ENCODE data around the gene IGFL4. TPM values are rescaled to one million over a fixed set of nuclear protein-coding genes. Genes with fewer than 3 reads are reported as not detected.

The IGFL4 gene
- total and polyA plus RNA-seq, 4 donors: not detected

GRCh38 chr19:46067691-46068090 lies 26.9 kb upstream of the IGFL4 start:
- ATAC-seq (ENCODE audit: low FRiP score): no peak
- intact Hi-C loops (cut with DNase I): no loop called here
- no peaks in the 10 kb centered on the region for H3K4me1 ChIP-seq (ENCODE audit: control insufficient read depth in 1 of 2, insufficient read depth in 2 of 2, low read length in 2 of 2)
- H3K27me3 ChIP-seq (ENCODE audit: control insufficient read depth in 1 of 2, insufficient read depth in 2 of 2, low read length in 1 of 2): peaks cover 0 to 2% of the 10 kb centered on the region in 2 donors
- DNase-seq: no peak
- no peaks in the 10 kb centered on the region for H3K36me3 ChIP-seq (ENCODE audit: control insufficient read depth in 1 of 2, insufficient read depth in 2 of 2, low read length in 1 of 2)
- H3K4me3 ChIP-seq (ENCODE audit: low read length in 2 of 2): no peak overlapping the region
- H3K27ac ChIP-seq (ENCODE audit: low read depth in 1 of 2, low read length in 2 of 2): no peak overlapping the region
- WGBS, 2 donors: 88 to 90% methylated on average over 1 of the region's 1 CpG
- H3K9me3 ChIP-seq (ENCODE audit: control insufficient read depth, low read length): peaks cover 3% of the 10 kb centered on the region

DNA sequence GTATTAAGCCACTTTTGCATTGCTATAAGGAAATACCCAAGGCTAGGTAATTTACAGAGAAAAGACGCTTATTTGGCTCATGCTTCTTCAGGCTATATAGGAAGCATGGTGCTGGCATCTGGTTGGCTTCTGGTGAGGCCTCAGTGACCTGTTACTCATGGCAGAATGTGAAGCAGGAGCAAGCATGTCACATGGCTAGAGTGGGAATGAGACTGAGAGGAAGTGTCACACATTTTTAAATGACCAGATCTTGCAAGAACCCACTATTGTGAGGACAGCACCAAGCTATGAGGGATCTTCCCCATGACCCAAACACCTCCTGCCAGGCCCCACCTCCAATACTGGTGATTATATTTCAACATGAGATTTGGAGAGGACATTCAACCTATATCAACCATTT lies 25.7 kb upstream of the IGFL4 start:
- DNase-seq (no peak), ATAC-seq (ENCODE audit: low FRiP score) (no peak)
- peaks cover 3% of the 10 kb centered on the region for H3K9me3 ChIP-seq (ENCODE audit: control insufficient read depth, low read length)
- WGBS, 2 donors: 68 to 86% methylated on average over 1 of the region's 1 CpG
- intact Hi-C loops (cut with DNase I): no loop called here
- no peak overlapping the region for H3K27ac ChIP-seq (ENCODE audit: low read depth in 1 of 2, low read length in 2 of 2)
- no peaks in the 10 kb centered on the region for H3K4me1 ChIP-seq (ENCODE audit: control insufficient read depth in 1 of 2, insufficient read depth in 2 of 2, low read length in 2 of 2)
- no peak overlapping the region for H3K4me3 ChIP-seq (ENCODE audit: low read length in 2 of 2)
- H3K27me3 ChIP-seq (ENCODE audit: control insufficient read depth in 1 of 2, insufficient read depth in 2 of 2, low read length in 1 of 2): peaks cover 0 to 2% of the 10 kb centered on the region in 2 donors
- H3K36me3 ChIP-seq (ENCODE audit: control insufficient read depth in 1 of 2, insufficient read depth in 2 of 2, low read length in 1 of 2): no peaks in the 10 kb centered on the region

GRCh38 chr19:46065486-46066071 lies 24.8 kb upstream of the IGFL4 start:
- no peak overlapping the region for H3K27ac ChIP-seq (ENCODE audit: low read depth in 1 of 2, low read length in 2 of 2)
- H3K9me3 ChIP-seq (ENCODE audit: control insufficient read depth, low read length): no peaks in the 10 kb centered on the region
- no peaks in the 10 kb centered on the region for H3K36me3 ChIP-seq (ENCODE audit: control insufficient read depth in 1 of 2, insufficient read depth in 2 of 2, low read length in 1 of 2)
- DNase-seq (no peak), ATAC-seq (ENCODE audit: low FRiP score) (no peak)
- intact Hi-C loops (cut with DNase I): no loop called here
- H3K27me3 ChIP-seq (ENCODE audit: control insufficient read depth in 1 of 2, insufficient read depth in 2 of 2, low read length in 1 of 2): no peaks in the 10 kb centered on the region
- no peaks in the 10 kb centered on the region for H3K4me1 ChIP-seq (ENCODE audit: control insufficient read depth in 1 of 2, insufficient read depth in 2 of 2, low read length in 2 of 2)
- 56 to 61% methylated on average over 7 of the region's 7 CpGs for WGBS, 2 donors
- H3K4me3 ChIP-seq (ENCODE audit: low read length in 2 of 2): no peak overlapping the region

DNA sequence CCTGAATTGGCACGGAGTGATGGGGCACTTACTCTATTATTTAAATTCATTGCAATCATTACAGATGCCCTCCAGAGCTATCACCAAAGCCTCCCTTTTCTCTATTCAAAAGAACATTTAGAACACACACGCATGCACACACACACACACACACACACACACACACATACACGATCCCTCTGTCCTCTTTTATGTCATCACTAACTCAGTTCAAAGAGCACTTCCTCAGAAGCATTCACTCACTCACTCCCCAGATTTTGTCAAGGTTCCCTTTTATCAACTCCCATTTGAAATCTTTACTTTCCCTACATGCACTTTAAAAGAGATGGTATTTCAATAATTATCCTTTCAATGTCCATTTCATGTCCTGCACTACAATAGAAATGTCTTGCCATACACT lies 22.4 kb upstream of the IGFL4 start:
- no peak for DNase-seq
- WGBS, 2 donors: 72% methylated on average over 3 of the region's 3 CpGs
- H3K36me3 ChIP-seq (ENCODE audit: control insufficient read depth in 1 of 2, insufficient read depth in 2 of 2, low read length in 1 of 2): no peaks in the 10 kb centered on the region
- no peaks in the 10 kb centered on the region for H3K27me3 ChIP-seq (ENCODE audit: control insufficient read depth in 1 of 2, insufficient read depth in 2 of 2, low read length in 1 of 2)
- H3K9me3 ChIP-seq (ENCODE audit: control insufficient read depth, low read length): no peaks in the 10 kb centered on the region
- H3K4me1 ChIP-seq (ENCODE audit: control insufficient read depth in 1 of 2, insufficient read depth in 2 of 2, low read length in 2 of 2): no peaks in the 10 kb centered on the region
- H3K27ac ChIP-seq (ENCODE audit: low read depth in 1 of 2, low read length in 2 of 2): no peak overlapping the region
- intact Hi-C loops (cut with DNase I): no loop called here
- no peak overlapping the region for H3K4me3 ChIP-seq (ENCODE audit: low read length in 2 of 2)
- no peak for ATAC-seq (ENCODE audit: low FRiP score)

- intact Hi-C loops (cut with DNase I): no loop called here
- no peak overlapping the region for H3K4me3 ChIP-seq (ENCODE audit: low read length in 2 of 2)
- H3K36me3 ChIP-seq (ENCODE audit: control insufficient read depth in 1 of 2, insufficient read depth in 2 of 2, low read length in 1 of 2): no peaks in the 10 kb centered on the region
- no peaks in the 10 kb centered on the region for H3K9me3 ChIP-seq (ENCODE audit: control insufficient read depth, low read length)
- H3K4me1 ChIP-seq (ENCODE audit: control insufficient read depth in 1 of 2, insufficient read depth in 2 of 2, low read length in 2 of 2): no peaks in the 10 kb centered on the region
- no peak for DNase-seq
- H3K27me3 ChIP-seq (ENCODE audit: control insufficient read depth in 1 of 2, insufficient read depth in 2 of 2, low read length in 1 of 2): peaks cover 0 to 2% of the 10 kb centered on the region in 2 donors
- no peak for ATAC-seq (ENCODE audit: low FRiP score)
- no peak overlapping the region for H3K27ac ChIP-seq (ENCODE audit: low read depth in 1 of 2, low read length in 2 of 2)
- WGBS, 2 donors: 85 to 86% methylated on average over 2 of the region's 2 CpGs
Observed at GRCh38 chr19:46060012-46060411, 19.2 kb upstream of the IGFL4 start.

DNA sequence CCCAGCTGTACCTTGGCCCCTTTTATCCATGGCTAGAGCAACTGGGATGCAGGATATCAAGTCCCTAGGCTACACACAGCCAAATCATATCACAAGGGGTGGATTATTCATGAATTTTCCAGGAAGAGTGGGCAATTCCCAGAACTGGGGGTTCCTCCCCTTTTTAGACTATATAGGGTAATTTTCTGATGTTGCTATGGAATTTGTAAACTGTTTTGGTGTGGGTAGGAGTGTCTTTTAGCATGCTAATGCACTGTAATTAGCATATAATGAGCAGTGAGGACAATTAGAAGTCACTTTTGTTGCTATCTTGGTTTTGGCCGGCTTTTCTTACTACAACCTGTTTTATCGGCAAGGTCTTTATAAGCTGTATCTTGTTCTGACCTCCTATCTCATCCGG lies 18.0 kb upstream of the IGFL4 start:
- no peaks in the 10 kb centered on the region for H3K9me3 ChIP-seq (ENCODE audit: control insufficient read depth, low read length)
- no peaks in the 10 kb centered on the region for H3K36me3 ChIP-seq (ENCODE audit: control insufficient read depth in 1 of 2, insufficient read depth in 2 of 2, low read length in 1 of 2)
- H3K4me1 ChIP-seq (ENCODE audit: control insufficient read depth in 1 of 2, insufficient read depth in 2 of 2, low read length in 2 of 2): no peaks in the 10 kb centered on the region
- ATAC-seq (ENCODE audit: low FRiP score) (no peak), DNase-seq (no peak)
- H3K27ac ChIP-seq (ENCODE audit: low read depth in 1 of 2, low read length in 2 of 2): no peak overlapping the region
- intact Hi-C loops (cut with DNase I): no loop called here
- WGBS, 2 donors: 82 to 88% methylated on average over 3 of the region's 3 CpGs
- no peak overlapping the region for H3K4me3 ChIP-seq (ENCODE audit: low read length in 2 of 2)
- peaks cover 0 to 3% of the 10 kb centered on the region in 2 donors for H3K27me3 ChIP-seq (ENCODE audit: control insufficient read depth in 1 of 2, insufficient read depth in 2 of 2, low read length in 1 of 2)

DNA sequence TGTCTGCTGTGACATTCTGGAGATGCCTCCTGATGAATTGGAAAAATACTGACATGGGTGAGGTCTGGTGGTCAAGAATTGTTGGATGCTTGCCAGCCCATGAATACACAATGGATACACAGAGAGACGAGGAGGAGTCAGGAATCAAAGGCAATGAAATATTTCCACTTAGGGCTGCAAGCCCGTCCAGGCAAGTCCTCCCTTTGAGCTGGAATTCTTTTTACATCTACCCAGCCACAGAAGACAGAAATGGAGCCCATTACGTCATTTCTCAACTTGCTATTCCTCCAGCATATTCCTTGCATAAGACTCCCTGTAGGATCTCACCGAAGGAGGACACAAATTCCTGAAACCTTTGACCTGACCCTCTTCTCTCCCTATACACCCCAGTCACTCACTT lies 15.7 kb upstream of the IGFL4 start:
- no peaks in the 10 kb centered on the region for H3K4me1 ChIP-seq (ENCODE audit: control insufficient read depth in 1 of 2, insufficient read depth in 2 of 2, low read length in 2 of 2)
- no peaks in the 10 kb centered on the region for H3K36me3 ChIP-seq (ENCODE audit: control insufficient read depth in 1 of 2, insufficient read depth in 2 of 2, low read length in 1 of 2)
- no peak overlapping the region for H3K4me3 ChIP-seq (ENCODE audit: low read length in 2 of 2)
- no peak overlapping the region for H3K27ac ChIP-seq (ENCODE audit: low read depth in 1 of 2, low read length in 2 of 2)
- H3K9me3 ChIP-seq (ENCODE audit: control insufficient read depth, low read length): no peaks in the 10 kb centered on the region
- no peak for DNase-seq
- ATAC-seq (ENCODE audit: low FRiP score): no peak
- WGBS, 2 donors: 46 to 50% methylated on average over 4 of the region's 4 CpGs
- peaks cover 0 to 3% of the 10 kb centered on the region in 2 donors for H3K27me3 ChIP-seq (ENCODE audit: control insufficient read depth in 1 of 2, insufficient read depth in 2 of 2, low read length in 1 of 2)
- intact Hi-C loops (cut with DNase I): no loop called here

DNA sequence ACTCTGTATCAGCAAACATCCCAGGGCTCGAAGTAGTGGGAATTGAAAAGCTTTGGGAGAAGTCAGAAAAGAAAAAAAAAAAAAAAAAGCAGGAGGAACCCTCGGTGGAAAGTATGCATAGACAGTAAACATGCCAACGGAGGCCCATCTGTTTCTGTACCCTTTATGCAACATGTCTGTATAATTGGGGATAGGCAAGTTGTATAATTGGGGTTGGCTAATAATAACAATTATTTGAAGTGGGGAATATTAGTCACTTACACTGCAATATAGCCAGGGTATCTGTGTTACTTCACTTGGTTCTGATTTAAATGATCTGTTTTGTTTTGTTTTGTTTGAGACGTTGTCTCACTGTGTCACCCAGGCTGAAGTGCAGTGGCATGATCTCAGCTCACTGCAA lies 12.1 kb upstream of the IGFL4 start:
- intact Hi-C loops (cut with DNase I): no loop called here
- Histone ChIP-seq H3K4me3 (ENCODE audit: low read length in 2 of 2) (no peak overlapping the region), H3K4me1 (ENCODE audit: control insufficient read depth in 1 of 2, insufficient read depth in 2 of 2, low read length in 2 of 2) (no peaks in the 10 kb centered on the region), H3K27ac (ENCODE audit: low read depth in 1 of 2, low read length in 2 of 2) (no peak overlapping the region), H3K27me3 (ENCODE audit: control insufficient read depth in 1 of 2, insufficient read depth in 2 of 2, low read length in 1 of 2) (peaks cover 0 to 3% of the 10 kb centered on the region in 2 donors), H3K36me3 (ENCODE audit: control insufficient read depth in 1 of 2, insufficient read depth in 2 of 2, low read length in 1 of 2) (no peaks in the 10 kb centered on the region), H3K9me3 (ENCODE audit: control insufficient read depth, low read length) (no peaks in the 10 kb centered on the region)
- ATAC-seq (ENCODE audit: low FRiP score): no peak
- WGBS, 2 donors: 50 to 51% methylated on average over 4 of the region's 4 CpGs
- no peak for DNase-seq

- intact Hi-C loops (cut with DNase I): no loop called here
- Histone ChIP-seq H3K27ac (ENCODE audit: low read depth in 1 of 2, low read length in 2 of 2) (no peak overlapping the region), H3K9me3 (ENCODE audit: control insufficient read depth, low read length) (no peaks in the 10 kb centered on the region), H3K4me1 (ENCODE audit: control insufficient read depth in 1 of 2, insufficient read depth in 2 of 2, low read length in 2 of 2) (no peaks in the 10 kb centered on the region), H3K27me3 (ENCODE audit: control insufficient read depth in 1 of 2, insufficient read depth in 2 of 2, low read length in 1 of 2) (no peaks in the 10 kb centered on the region), H3K4me3 (ENCODE audit: low read length in 2 of 2) (no peak overlapping the region), H3K36me3 (ENCODE audit: control insufficient read depth in 1 of 2, insufficient read depth in 2 of 2, low read length in 1 of 2) (no peaks in the 10 kb centered on the region)
- ATAC-seq (ENCODE audit: low FRiP score) (no peak), DNase-seq (no peak)
- 37 to 40% methylated on average over 7 of the region's 7 CpGs for WGBS, 2 donors
Observed at GRCh38 chr19:46049597-46049996, 8.8 kb upstream of the IGFL4 start.

Measured in aorta (tissue), 5 donors.